ENCODE results near the gene KRTAP10-4. TPM values are rescaled to one million over a fixed set of nuclear protein-coding genes. Genes with fewer than 3 reads are reported as not detected.

Gene KRTAP10-4
- total and polyA plus RNA-seq, 10 of the 15 experiments (the other 5 are each of a cell fraction or from before 2014, with no cell fraction given) = not detected

GRCh38 chr21:44579056-44579832 is 5.7 kb downstream of the KRTAP10-4 start (continued):
- TF ChIP-seq SMAD1 (IDR thresholded peaks at IDR 0.05; ENCODE audit: low read depth, partially characterized antibody) (no peak), BHLHE40 (IDR thresholded peaks at IDR 0.05; ENCODE audit: borderline replicate concordance in 1 of 2, low read depth in 2 of 2, low read length in 1 of 2) (no peak), HDAC6 (IDR thresholded peaks at IDR 0.05; ENCODE audit: unreplicated experiment) (no peak), HDAC2 (IDR thresholded peaks at IDR 0.05) (no peak), PAX5 (IDR thresholded peaks at IDR 0.05; ENCODE audit: borderline replicate concordance, low read depth, low read length) (no peak), ZNF622 (IDR thresholded peaks at IDR 0.05) (no peak), SPI1 (IDR thresholded peaks at IDR 0.05; ENCODE audit: borderline replicate concordance, insufficient read depth, low read depth, low read length) (no peak), ESRRA (IDR thresholded peaks at IDR 0.05; ENCODE audit: low read length) (no peak), BACH1 (IDR thresholded peaks at IDR 0.05; ENCODE audit: borderline replicate concordance) (no peak)

- 32% methylated on average over 7 of the region's 7 CpGs for WGBS (ENCODE audit: insufficient coverage, insufficient replicate concordance, low lambda C conversion rate, missing lambda C conversion rate)
- POLR2A ChIA-PET = no interaction called here
- BruUV-seq (replicated peaks) = no TSS peak
- TF ChIP-seq, protein P1, sequence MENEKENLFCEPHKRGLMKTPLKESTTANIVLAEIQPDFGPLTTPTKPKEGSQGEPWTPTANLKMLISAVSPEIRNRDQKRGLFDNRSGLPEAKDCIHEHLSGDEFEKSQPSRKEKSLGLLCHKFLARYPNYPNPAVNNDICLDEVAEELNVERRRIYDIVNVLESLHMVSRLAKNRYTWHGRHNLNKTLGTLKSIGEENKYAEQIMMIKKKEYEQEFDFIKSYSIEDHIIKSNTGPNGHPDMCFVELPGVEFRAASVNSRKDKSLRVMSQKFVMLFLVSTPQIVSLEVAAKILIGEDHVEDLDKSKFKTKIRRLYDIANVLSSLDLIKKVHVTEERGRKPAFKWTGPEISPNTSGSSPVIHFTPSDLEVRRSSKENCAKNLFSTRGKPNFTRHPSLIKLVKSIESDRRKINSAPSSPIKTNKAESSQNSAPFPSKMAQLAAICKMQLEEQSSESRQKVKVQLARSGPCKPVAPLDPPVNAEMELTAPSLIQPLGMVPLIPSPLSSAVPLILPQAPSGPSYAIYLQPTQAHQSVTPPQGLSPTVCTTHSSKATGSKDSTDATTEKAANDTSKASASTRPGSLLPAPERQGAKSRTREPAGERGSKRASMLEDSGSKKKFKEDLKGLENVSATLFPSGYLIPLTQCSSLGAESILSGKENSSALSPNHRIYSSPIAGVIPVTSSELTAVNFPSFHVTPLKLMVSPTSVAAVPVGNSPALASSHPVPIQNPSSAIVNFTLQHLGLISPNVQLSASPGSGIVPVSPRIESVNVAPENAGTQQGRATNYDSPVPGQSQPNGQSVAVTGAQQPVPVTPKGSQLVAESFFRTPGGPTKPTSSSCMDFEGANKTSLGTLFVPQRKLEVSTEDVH (IDR thresholded peaks at IDR 0.05; ENCODE audit: low read depth, partially characterized antibody) = no peak
- no peak for TF ChIP-seq RELA (IDR thresholded peaks at IDR 0.05; ENCODE audit: borderline replicate concordance, partially characterized antibody)
- TF ChIP-seq NR2C1 (IDR thresholded peaks at IDR 0.05) = no peak
- TF ChIP-seq SIX5 (IDR thresholded peaks at IDR 0.05; ENCODE audit: low read depth, low read length, severe bottlenecking) = no peak
- TF ChIP-seq, protein P2, sequence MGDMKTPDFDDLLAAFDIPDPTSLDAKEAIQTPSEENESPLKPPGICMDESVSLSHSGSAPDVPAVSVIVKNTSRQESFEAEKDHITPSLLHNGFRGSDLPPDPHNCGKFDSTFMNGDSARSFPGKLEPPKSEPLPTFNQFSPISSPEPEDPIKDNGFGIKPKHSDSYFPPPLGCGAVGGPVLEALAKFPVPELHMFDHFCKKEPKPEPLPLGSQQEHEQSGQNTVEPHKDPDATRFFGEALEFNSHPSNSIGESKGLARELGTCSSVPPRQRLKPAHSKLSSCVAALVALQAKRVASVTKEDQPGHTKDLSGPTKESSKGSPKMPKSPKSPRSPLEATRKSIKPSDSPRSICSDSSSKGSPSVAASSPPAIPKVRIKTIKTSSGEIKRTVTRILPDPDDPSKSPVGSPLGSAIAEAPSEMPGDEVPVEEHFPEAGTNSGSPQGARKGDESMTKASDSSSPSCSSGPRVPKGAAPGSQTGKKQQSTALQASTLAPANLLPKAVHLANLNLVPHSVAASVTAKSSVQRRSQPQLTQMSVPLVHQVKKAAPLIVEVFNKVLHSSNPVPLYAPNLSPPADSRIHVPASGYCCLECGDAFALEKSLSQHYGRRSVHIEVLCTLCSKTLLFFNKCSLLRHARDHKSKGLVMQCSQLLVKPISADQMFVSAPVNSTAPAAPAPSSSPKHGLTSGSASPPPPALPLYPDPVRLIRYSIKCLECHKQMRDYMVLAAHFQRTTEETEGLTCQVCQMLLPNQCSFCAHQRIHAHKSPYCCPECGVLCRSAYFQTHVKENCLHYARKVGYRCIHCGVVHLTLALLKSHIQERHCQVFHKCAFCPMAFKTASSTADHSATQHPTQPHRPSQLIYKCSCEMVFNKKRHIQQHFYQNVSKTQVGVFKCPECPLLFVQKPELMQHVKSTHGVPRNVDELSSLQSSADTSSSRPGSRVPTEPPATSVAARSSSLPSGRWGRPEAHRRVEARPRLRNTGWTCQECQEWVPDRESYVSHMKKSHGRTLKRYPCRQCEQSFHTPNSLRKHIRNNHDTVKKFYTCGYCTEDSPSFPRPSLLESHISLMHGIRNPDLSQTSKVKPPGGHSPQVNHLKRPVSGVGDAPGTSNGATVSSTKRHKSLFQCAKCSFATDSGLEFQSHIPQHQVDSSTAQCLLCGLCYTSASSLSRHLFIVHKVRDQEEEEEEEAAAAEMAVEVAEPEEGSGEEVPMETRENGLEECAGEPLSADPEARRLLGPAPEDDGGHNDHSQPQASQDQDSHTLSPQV (IDR thresholded peaks at IDR 0.05) = no peak
- TF ChIP-seq E2F4 (IDR thresholded peaks at IDR 0.05; ENCODE audit: low read depth, low read length) = no peak
Observed at GRCh38 chr21:44579833-44580144, 6.3 kb downstream of the KRTAP10-4 start.

More at GRCh38 chr21:44579833-44580144, 6.3 kb downstream of the KRTAP10-4 start:
- Histone ChIP-seq H3K27ac (ENCODE audit: control insufficient read depth, insufficient read depth) (no peak overlapping the region), H2AFZ (ENCODE audit: control insufficient read depth, low read depth, low read length) (no peak overlapping the region), H3K4me1 (ENCODE audit: control insufficient read depth, insufficient read depth, low read length) (no peaks in the 10 kb centered on the region), H3K79me2 (ENCODE audit: control insufficient read depth, insufficient read depth, low read length) (no peaks in the 10 kb centered on the region), H3K36me3 (ENCODE audit: control insufficient read depth in 2 of 2, insufficient read depth in 2 of 2, low read length in 1 of 2) (no peaks in the 10 kb centered on the region), H4K20me1 (ENCODE audit: control insufficient read depth, insufficient read depth) (no peaks in the 10 kb centered on the region), H3K4me3 (no peak overlapping the region), H3K9ac (ENCODE audit: control insufficient read depth, insufficient read depth, low read length) (no peak overlapping the region), H3K4me2 (ENCODE audit: control insufficient read depth, insufficient read depth) (no peak overlapping the region), H3K9me3 (replicated peaks; ENCODE audit: control insufficient read depth, insufficient read depth, low read length) (peaks cover 5% of the 10 kb centered on the region; the same call in 2 of the 3 replicates), H3K27me3 (replicated peaks in 1 of 2; ENCODE audit: control insufficient read depth in 2 of 2, insufficient read depth in 2 of 2, low read length in 1 of 2) (no peaks in the 10 kb centered on the region)
- no peak for DNase-seq (ENCODE audit: low read depth, low spot score)
- SMC1A ChIA-PET (ENCODE audit: uncharacterized antibody, unreplicated experiment) = no interaction called here
- CTCF ChIA-PET = interaction anchor here (0.6 kb wide), 1 partner anchor 1487 kb away, joined by 3 read pairs; no protein-coding TSS in a partner anchor
- FAIRE-seq = no peak
- no peak for ATAC-seq
- in situ Hi-C loops (cut with MboI) (no loop called here), intact Hi-C loops (cut with micrococcal nuclease; ENCODE audit: unreplicated experiment) (no loop called here)
- RAD21 ChIA-PET (ENCODE audit: unreplicated experiment) = no interaction called here

Data from GM12878 (cell line).